Keratinocyte (primary cell): Measurements from ENCODE around the gene OR52N4. TPM values are rescaled to one million over a fixed set of nuclear protein-coding genes. Genes with fewer than 3 reads are reported as not detected.

Source experiments
- DNase-seq: peaks from one replicate; pipeline ENCODE4 v3.0.0-alpha.2; 2011; ENCODE audit warnings: low read depth, missing footprints, low spot score
- FAIRE-seq: peaks from 2 replicates; lab custom pipeline; 2011; peaks lifted over from hg19 to GRCh38; lab: Jason Lieb, UNC
- H2AFZ ChIP-seq: 2 replicates; pipeline ENCODE4 v1.6.0; 2012; ENCODE audit warnings: low read length, control low read depth, inconsistent platforms; ENCODE audit not compliant: control insufficient read depth
- H3K27ac ChIP-seq: 2 replicates; pipeline ENCODE4 v1.5.1; 2011; ENCODE audit warnings: low read length; ENCODE audit not compliant: control insufficient read depth, insufficient read depth
- H3K27me3 ChIP-seq: 3 replicates; pipeline ENCODE4 v1.6.0; 2011; ENCODE audit warnings: low read length; ENCODE audit not compliant: control insufficient read depth, insufficient read depth; ENCODE audit errors: extremely low read depth
- H3K36me3 ChIP-seq, 2 experiments: 2 replicates in 1 of 2; 3 replicates in 1 of 2; pipeline ENCODE4 v1.5.1; 2011; ENCODE audit warnings: low read length in 2 of 2, mild to moderate bottlenecking in 1 of 2; ENCODE audit not compliant: control insufficient read depth in 2 of 2, insufficient read depth in 2 of 2; ENCODE audit errors: extremely low read depth in 1 of 2
- H3K4me1 ChIP-seq: 3 replicates; pipeline ENCODE4 v1.5.1; 2011; ENCODE audit warnings: low read length; ENCODE audit not compliant: control insufficient read depth, insufficient read depth; ENCODE audit errors: extremely low read depth
- H3K4me2 ChIP-seq: 3 replicates; pipeline ENCODE4 v1.6.0; 2011; ENCODE audit warnings: low read depth, low read length; ENCODE audit not compliant: control insufficient read depth, insufficient read depth; ENCODE audit errors: extremely low read depth
- H3K4me3 ChIP-seq, 3 experiments: fragments of 200-600 bp in 1 of 3; sonication (generic) in 1 of 3; 2 replicates in 2 of 3; 3 replicates in 1 of 3; pipeline ENCODE4 v1.5.1; 2011 to 2016; ENCODE audit warnings: low read length in 3 of 3, mild to moderate bottlenecking in 3 of 3, control low read depth in 2 of 3, inconsistent platforms in 1 of 3, low read depth in 1 of 3, mixed read lengths in 1 of 3, mixed run types in 1 of 3, moderate library complexity in 1 of 3; ENCODE audit not compliant: control insufficient read depth in 2 of 3, insufficient read depth in 2 of 3; ENCODE audit errors: extremely low read depth in 1 of 3
- H3K79me2 ChIP-seq: 2 replicates; pipeline ENCODE4 v1.6.0; 2012; ENCODE audit warnings: low read length; ENCODE audit not compliant: control insufficient read depth, insufficient read depth
- H3K9ac ChIP-seq: 3 replicates; pipeline ENCODE4 v1.6.0; 2011; ENCODE audit warnings: low read length; ENCODE audit not compliant: control insufficient read depth, insufficient read depth; ENCODE audit errors: extremely low read depth
- H3K9me1 ChIP-seq: 3 replicates; pipeline ENCODE4 v1.6.0; 2011; ENCODE audit warnings: low read length; ENCODE audit not compliant: control insufficient read depth, insufficient read depth; ENCODE audit errors: extremely low read depth
- H3K9me3 ChIP-seq: 2 replicates; pipeline ENCODE4 v1.5.1; 2012; ENCODE audit warnings: low read depth, low read length; ENCODE audit not compliant: control insufficient read depth
- H4K20me1 ChIP-seq: 3 replicates; pipeline ENCODE4 v1.6.0; 2011; ENCODE audit warnings: low read length; ENCODE audit not compliant: control insufficient read depth, insufficient read depth; ENCODE audit errors: extremely low read depth
- EZH2 ChIP-seq: IDR thresholded peaks from one replicate; pipeline ENCODE4 v1.6.1; 2012; ENCODE audit warnings: inconsistent platforms, mild to moderate bottlenecking, low read length, moderate library complexity
- dilution Hi-C: fragments of 300-500 bp; cut with MboI; formaldehyde crosslinking; loops from one replicate; pipeline ENCODE4 v1.7.0; 2020; ENCODE audit warnings: low sequenced_read_pairs; ENCODE audit not compliant: extremely low pct_ligation_motif_present
- polyA plus RNA-seq, 5 experiments: library from polyadenylated mRNA; depleted of rRNA in 3 of 5; stranded (reverse) in 3 of 5; stranded (forward) in 1 of 5; unstranded in 1 of 5; fragments of >200 nt; gene quantifications; 1 replicate in 1 of 5; 2 replicates in 3 of 5; 3 replicates in 1 of 5; pipeline versions ENCODE4 v1.2.1 to v1.2.3, GENCODE V29; 2011 to 2012; ENCODE audit warnings: missing spikeins in 2 of 5, low read depth in 1 of 5, low replicate concordance in 1 of 5
- TF ChIP-seq, protein P1 (sequence below), 3 experiments: IDR thresholded peaks in 1 of 3; conservative IDR thresholded peaks in 1 of 3; optimal IDR thresholded peaks in 1 of 3; 2 replicates in 2 of 3; 3 replicates in 1 of 3; pipeline versions ENCODE3 to v1.5.1; 2011; ENCODE audit warnings: low read length in 3 of 3, mild to moderate bottlenecking in 3 of 3, moderate library complexity in 2 of 3, control low read depth in 1 of 3, inconsistent platforms in 1 of 3; ENCODE audit not compliant: insufficient read depth in 2 of 3; ENCODE audit errors: extremely low read depth in 1 of 3

Gene OR52N4
- polyA plus RNA-seq, 1 donor (not counting 4 experiments of a cell fraction or from before 2014, with no cell fraction given) = not detected

DNA sequence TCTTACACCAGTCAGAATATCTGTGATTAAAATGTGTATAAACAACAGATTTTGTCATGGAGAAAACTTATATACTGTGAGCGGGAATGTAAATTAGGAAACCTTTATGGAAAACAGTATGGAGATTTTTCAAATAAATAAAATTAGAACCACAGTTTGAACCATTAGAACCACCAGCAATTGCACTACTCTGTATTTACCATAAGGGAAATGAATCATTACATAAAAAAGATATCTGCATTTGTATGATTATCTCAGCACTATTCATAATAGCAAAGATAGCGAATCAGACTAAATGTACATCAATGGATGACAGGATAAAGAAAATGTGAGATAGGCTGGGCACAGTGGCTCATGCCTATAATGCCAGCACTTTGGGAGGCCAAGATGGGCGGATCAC is 7.4 kb upstream of the OR52N4 start:
- no peaks in the 10 kb centered on the region for H3K27me3 ChIP-seq
- dilution Hi-C loops = no loop called here
- TF ChIP-seq, protein P1, sequence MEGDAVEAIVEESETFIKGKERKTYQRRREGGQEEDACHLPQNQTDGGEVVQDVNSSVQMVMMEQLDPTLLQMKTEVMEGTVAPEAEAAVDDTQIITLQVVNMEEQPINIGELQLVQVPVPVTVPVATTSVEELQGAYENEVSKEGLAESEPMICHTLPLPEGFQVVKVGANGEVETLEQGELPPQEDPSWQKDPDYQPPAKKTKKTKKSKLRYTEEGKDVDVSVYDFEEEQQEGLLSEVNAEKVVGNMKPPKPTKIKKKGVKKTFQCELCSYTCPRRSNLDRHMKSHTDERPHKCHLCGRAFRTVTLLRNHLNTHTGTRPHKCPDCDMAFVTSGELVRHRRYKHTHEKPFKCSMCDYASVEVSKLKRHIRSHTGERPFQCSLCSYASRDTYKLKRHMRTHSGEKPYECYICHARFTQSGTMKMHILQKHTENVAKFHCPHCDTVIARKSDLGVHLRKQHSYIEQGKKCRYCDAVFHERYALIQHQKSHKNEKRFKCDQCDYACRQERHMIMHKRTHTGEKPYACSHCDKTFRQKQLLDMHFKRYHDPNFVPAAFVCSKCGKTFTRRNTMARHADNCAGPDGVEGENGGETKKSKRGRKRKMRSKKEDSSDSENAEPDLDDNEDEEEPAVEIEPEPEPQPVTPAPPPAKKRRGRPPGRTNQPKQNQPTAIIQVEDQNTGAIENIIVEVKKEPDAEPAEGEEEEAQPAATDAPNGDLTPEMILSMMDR (optimal IDR thresholded peaks at IDR 0.05 in 1 of 3, IDR thresholded peaks at IDR 0.05 in 1 of 3, conservative IDR thresholded peaks at IDR 0.05 in 1 of 3; ENCODE audit: extremely low read depth in 1 of 3, insufficient read depth in 2 of 3, low read length in 3 of 3) = no peak
- TF ChIP-seq EZH2 = no peak
- H3K9me3 ChIP-seq = no peaks in the 10 kb centered on the region
- no peak overlapping the region for H3K27ac ChIP-seq
- H3K4me3 ChIP-seq = no peak overlapping the region
- H4K20me1 ChIP-seq = no peaks in the 10 kb centered on the region
- no peak overlapping the region for H3K9ac ChIP-seq
- DNase-seq = no peak
- no peak overlapping the region for H2AFZ ChIP-seq
- no peak for FAIRE-seq
- H3K4me2 ChIP-seq = no peak overlapping the region
- H3K79me2 ChIP-seq = no peaks in the 10 kb centered on the region
- no peaks in the 10 kb centered on the region for H3K36me3 ChIP-seq
- H3K4me1 ChIP-seq = no peaks in the 10 kb centered on the region
- no peaks in the 10 kb centered on the region for H3K9me1 ChIP-seq

DNA sequence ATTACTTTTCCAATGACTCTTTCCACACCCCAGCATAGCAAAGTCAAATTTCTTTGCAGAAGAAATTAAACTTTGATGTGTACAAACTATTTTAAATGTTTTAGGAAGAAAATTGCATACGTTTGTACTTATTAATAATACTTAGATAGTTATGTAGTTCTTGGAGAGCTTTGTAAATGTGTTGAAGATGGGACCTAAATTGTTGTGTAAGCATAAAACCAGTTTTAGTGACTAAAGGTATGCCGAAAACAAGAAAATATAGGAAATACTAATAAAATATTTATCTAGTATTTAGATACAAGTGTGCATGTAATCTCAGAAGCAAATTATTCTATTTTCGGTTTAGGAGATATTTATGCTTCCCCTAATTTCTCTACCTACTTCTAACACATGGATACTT is 4.2 kb upstream of the OR52N4 start:
- H2AFZ ChIP-seq = no peak overlapping the region
- no peaks in the 10 kb centered on the region for H3K9me3 ChIP-seq
- H3K27me3 ChIP-seq = no peaks in the 10 kb centered on the region
- no peak overlapping the region for H3K4me2 ChIP-seq
- H3K4me1 ChIP-seq = no peaks in the 10 kb centered on the region
- H3K79me2 ChIP-seq = no peaks in the 10 kb centered on the region
- no peak overlapping the region for H3K27ac ChIP-seq
- DNase-seq (no peak), FAIRE-seq (no peak)
- no peaks in the 10 kb centered on the region for H3K36me3 ChIP-seq
- H3K9me1 ChIP-seq = no peaks in the 10 kb centered on the region
- H4K20me1 ChIP-seq = no peaks in the 10 kb centered on the region
- TF ChIP-seq, protein P1 (optimal IDR thresholded peaks at IDR 0.05 in 1 of 3, IDR thresholded peaks at IDR 0.05 in 1 of 3, conservative IDR thresholded peaks at IDR 0.05 in 1 of 3; ENCODE audit: extremely low read depth in 1 of 3, insufficient read depth in 2 of 3, low read length in 3 of 3) = no peak
- no peak for TF ChIP-seq EZH2
- no peak overlapping the region for H3K4me3 ChIP-seq
- H3K9ac ChIP-seq = no peak overlapping the region
- dilution Hi-C loops = no loop called here
